HG03135 (cell line): ENCODE results near the gene EPC2.

Experiments used
- ATAC-seq: cut with Tn5 transposase; IDR thresholded peaks from one replicate; pipeline ENCODE4 v1.9.1; 2021; ENCODE audit warnings: mild to moderate bottlenecking, moderate library complexity; ENCODE audit not compliant: unreplicated experiment

Gene EPC2, protein sequence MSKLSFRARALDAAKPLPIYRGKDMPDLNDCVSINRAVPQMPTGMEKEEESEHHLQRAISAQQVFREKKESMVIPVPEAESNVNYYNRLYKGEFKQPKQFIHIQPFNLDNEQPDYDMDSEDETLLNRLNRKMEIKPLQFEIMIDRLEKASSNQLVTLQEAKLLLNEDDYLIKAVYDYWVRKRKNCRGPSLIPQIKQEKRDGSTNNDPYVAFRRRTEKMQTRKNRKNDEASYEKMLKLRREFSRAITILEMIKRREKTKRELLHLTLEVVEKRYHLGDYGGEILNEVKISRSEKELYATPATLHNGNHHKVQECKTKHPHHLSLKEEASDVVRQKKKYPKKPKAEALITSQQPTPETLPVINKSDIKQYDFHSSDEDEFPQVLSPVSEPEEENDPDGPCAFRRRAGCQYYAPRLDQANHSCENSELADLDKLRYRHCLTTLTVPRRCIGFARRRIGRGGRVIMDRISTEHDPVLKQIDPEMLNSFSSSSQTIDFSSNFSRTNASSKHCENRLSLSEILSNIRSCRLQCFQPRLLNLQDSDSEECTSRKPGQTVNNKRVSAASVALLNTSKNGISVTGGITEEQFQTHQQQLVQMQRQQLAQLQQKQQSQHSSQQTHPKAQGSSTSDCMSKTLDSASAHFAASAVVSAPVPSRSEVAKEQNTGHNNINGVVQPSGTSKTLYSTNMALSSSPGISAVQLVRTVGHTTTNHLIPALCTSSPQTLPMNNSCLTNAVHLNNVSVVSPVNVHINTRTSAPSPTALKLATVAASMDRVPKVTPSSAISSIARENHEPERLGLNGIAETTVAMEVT

GRCh38 chr2:148643998-148644882 lies at the start of gene EPC2:
Gene EPC2 (plus strand): TSS chr2:148644751. CDS start chr2:148645018, 267 bp downstream.
- ATAC-seq: peak; percentile 52

DNA sequence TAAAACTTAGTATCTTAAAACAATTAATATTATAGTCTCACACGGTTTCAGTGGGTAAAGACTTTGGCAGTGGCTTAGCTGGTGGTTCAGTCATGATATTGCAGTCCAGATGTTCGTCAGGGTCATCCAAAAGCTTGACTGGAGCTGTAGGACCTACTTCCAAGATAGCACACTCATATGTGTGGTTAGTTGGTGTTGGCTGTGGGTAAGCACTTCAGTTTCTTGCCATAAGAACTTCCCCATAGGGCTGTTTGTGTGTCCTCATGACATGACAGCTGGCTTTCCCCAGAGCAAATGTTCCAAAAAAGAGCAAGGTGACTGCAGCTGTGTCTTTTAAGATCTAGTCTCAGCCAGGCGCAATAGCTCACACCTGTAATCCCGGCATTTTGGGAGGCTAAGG lies 48.5 kb upstream of the EPC2 start:
- ATAC-seq: no peak

DNA sequence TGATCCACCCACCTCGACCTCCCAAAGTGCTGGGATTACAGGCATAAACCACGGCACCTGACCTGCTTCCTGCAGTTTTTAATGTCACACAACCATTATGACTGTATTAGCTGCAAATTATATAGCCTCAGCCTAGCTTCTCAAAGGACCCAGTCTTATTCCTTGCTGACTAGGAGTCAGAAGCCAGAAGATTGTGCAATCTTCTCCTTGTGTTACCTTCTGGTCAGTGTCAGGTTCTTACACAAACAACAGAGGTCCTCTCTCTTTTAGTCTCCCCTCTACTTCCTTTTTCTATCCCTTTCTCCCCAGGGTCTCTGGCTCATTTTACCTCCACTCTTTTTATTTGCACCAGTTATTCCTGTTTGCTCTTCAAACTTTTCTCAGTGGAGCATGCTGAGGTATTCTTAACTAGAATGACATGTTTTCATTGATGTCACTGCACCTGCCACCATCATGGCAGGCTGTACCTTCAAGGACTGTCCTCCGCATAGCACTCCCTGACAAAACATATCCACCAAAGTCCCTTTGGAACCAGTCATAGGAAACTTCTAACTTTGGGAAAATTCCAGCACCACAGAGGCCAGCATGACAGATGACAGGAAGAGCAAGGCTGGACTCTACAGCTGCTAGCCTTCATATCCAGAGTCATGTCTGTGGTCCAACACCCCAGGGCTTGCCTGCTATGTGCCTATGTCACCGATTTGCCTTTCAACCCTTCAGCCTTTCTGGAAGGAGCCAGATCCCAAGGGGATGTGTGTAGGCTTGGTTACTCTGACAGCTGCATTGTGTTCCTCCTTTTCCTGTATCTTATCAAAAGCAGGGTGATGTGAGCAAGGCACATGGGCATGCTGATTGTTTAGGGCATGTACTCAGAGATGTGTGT lies 45.2 kb upstream of the EPC2 start:
- ATAC-seq: no peak

- no peak for ATAC-seq
Measured at GRCh38 chr2:148602885-148603561, 41.5 kb upstream of the EPC2 start.

GRCh38 chr2:148603562-148603920 lies 41.0 kb upstream of the EPC2 start:
- ATAC-seq: peak; percentile 98

GRCh38 chr2:148604927-148605326 lies 39.6 kb upstream of the EPC2 start:
- ATAC-seq: no peak

DNA sequence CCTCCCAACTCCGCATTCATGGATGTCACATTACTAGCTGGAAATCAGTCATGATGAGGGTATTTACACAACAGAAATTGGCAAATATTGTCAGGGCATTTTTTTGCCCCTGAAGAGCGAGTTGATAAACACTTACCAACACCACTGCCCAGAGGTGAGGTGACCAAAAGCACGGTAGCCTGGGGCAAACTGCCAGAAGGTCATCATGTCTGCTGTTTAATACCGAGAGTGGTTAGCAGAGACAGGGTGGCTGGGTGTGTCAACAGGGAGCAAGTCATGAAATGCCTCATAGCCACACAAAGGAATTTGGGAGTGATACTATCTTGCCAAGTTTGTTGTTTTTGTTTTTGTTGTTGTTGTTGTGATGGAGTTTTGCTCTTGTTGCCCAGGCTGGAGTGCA lies 37.0 kb upstream of the EPC2 start:
- ATAC-seq: no peak

DNA sequence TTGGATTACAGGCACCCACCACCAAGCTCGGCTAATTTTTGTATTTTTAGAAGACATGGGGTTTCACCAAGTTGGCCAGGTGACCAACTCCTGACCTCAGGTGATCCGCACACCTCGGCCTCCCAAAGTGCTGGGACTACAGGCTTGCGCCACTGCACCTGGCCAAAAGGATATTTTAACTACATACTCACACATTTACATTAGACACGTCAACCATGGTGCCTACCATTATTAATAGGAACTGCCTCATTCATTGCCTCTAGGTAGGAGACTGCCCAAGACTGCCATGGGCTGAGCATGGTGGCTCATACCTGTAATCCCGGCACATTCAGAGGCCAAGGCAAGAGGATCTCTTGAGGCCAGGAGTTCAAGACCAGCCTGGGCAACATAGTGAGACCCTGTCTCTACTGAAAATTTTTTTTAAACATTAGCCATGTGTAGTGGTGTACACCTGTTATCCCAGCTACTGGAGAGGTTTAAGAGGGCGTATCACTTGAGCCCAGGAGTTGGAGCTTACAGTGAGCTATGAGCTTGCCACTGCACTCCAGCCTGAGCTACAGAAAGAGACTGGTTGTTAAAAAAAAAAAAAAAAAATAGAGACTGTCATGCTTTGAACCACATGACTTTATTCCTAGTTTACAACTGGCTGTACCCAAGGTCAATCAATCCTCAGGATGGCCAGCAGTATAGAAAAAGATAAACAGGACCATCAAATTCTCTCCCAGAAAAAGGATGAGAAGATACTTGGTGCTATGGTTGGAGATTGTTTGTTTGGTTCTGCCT lies 31.1 kb upstream of the EPC2 start:
- ATAC-seq: no peak

GRCh38 chr2:148614014-148614321 lies 30.6 kb upstream of the EPC2 start:
- peak; percentile 25 for ATAC-seq

DNA sequence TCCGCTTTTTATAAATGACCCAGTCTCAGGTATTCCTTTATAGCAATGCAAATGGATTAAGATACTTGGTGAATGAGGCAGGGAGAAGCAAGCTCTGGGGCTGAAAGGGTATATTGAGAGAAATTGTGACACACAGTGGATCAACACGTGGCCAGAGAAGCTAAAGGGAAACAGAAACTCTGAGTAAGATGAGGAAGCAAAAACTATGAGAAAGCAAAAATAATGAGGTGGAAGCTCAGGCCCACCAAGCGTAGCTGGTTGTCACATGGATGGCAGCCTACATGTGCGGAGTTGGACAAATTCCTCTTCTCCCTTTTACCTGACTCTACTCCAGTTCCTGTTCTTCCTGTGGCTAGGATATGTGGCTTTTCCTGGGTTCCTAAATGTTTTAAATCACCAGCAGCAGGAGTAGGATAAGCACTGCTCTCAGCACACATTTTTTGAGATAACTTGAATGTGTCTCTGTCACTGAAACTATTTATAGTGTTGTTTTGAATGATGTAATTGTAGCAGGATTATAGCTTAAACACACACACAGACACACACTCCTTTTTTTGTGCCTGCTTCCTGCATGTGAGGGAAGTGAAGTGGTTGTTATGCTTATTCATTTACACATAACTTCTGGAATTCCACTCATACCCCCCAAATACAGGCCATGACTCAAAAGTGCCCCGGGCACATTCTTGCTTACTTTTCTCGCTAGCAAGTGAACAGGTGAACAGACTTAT lies 30.1 kb upstream of the EPC2 start:
- peak; percentile 95 for ATAC-seq

DNA sequence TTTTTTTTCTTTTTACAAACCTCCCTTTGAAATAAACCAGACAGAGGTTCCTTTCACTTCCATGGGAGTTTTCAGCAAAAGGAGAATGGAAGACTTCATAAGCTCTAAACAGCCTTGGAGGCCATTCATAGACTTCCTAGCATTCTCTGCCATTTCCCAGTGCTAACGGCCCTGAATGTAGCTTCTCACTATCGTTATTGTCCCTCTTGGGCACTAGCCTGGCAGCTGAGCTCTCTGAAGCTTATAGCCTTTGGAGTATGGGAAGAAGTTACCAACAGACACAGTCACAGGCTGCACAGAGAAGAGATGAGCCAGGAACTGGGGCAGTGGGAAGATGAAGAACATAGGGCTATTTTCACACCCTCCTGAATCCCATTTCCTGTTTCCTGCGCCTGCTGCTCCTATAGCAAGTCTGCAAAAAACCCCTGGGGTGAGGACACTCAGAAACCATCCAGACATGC lies 29.1 kb upstream of the EPC2 start:
- ATAC-seq: no peak

GRCh38 chr2:148616662-148617061 lies 27.9 kb upstream of the EPC2 start:
- ATAC-seq: no peak

DNA sequence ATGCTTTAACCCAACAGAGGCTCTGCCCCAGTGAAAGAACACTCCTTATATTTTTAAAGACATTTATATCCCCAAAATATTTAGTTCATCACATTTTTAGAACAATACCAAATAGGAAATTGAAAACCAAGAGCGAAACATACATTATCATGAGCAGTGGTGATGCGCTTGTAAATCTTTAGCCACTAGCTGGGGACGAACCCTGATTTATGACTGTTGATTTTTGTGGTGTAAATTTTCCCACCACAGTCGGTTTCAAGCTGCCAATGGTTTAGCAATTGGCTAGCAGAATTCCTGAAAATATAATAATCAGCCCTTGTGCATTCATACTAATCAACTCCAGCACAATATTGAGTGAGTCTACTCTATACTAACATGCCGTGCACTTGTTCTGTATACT lies 27.3 kb upstream of the EPC2 start:
- ATAC-seq: no peak

DNA sequence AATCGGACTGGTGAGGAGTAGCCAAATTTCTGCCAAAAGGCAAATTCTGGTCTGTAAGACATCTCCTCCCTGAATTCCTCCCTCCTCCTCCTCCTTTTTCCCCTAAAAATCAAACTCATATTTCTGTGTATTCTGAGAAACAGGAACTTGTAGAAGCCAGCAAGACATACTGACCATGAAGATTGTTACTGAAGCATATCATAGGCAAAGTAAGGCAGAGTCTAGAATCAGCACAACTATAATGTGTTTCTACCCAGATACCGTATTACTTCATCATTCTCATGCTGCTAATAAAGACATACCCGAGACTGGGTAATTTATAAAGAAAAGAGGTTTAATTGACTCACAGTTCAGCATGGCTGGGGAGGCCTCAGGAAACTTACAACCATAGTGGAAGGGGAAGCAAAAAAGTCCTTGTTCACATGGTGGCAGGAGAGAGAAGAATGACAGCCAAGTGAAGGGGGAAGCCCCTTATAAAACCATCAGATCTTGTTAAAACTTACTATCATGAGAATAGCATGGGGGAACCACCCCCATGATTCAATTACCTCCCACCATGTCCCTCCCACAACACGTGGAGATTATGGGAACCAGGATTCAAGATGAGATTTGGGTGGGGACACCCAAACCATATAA lies 24.9 kb upstream of the EPC2 start:
- no peak for ATAC-seq

DNA sequence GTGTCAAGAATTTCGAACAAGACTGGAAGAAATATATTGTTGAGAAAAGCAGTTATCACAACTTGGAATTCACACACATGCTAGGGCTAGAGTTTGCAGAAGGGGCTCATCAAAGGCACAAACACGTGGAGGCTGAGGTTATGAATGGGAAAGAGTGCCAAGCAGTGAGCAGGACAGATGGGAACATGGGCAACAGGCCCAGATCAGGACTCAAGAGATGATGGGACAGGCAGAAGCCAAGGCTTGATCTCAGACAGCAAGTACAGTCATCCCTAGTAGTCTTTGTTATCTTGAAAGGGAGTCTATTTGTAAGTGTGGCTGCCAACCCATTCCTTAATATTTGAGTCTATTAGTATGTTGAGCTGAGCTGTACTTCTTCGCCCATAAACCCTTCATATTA lies 22.2 kb upstream of the EPC2 start:
- no peak for ATAC-seq

DNA sequence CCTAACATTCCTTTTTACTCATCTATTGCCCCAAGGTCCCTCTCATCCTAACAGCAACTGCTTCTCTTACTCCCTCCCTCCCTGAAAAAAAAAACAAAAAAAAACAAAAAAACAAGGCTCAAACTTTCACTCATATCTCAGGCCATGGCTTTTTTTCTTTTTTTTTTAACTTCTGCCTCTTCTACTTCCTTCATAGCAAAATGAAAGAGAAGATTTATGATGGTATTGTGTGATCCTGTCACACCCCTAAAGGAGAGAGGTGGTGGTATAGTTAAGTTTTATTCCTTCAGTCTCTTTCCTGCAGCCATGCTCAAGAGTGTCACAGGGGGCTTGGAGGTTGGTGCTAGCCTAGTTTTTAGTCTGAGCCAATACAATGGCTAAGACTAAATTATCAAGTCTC lies 21.5 kb upstream of the EPC2 start:
- ATAC-seq: no peak

DNA sequence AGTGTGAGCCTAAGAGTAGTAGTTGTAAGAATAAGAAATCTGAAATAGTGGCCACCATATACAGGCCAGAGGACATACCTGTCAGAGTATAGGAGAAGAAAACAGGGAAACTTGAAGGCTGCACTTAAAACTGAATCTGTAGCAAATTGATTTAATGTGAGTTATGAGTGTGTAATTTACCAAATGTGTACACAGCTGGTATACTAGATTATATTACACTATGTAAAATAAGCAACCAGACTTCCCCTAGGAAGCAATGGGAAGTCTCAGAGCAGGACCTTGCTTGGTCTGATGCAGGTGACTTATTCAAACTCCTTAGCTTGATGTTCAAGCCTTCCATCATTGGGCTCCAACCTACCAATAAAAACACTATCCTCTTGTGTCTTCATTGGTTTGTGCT lies 17.3 kb upstream of the EPC2 start:
- no peak for ATAC-seq

DNA sequence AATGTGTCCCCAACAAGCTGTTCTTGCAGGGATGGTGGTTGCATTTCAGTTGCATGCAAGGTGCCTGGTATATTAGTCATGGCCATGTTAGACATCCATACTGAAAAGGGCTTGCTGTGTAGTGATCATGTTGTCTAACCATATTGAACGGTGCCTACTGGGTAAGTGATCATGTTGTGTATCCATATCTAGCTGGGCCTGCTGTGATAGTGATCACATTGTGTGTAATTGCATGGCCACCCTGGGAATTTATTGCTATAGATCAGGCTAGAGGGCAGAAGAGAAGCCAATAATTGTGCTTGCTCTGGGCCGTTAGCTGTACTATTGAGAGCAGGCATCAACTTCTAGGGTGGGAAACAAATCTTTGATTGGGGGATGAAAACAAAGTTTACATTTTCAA lies 9.8 kb upstream of the EPC2 start:
- no peak for ATAC-seq
